GM19468 (cell line): ENCODE results near the gene FNDC3A.
"Not testable (repeated sequence)": the region's sequence is repeated elsewhere in the genome, so short reads cannot be mapped to it uniquely, and the experiment has no call there.

ENCODE experiments used
- ATAC-seq: cut with Tn5 transposase; IDR thresholded peaks from one replicate; pipeline ENCODE4 v1.9.1; 2021; ENCODE audit warnings: mild to moderate bottlenecking, moderate library complexity, moderate number of reproducible peaks; ENCODE audit not compliant: unreplicated experiment; ENCODE audit errors: extremely low read depth

The FNDC3A gene

DNA sequence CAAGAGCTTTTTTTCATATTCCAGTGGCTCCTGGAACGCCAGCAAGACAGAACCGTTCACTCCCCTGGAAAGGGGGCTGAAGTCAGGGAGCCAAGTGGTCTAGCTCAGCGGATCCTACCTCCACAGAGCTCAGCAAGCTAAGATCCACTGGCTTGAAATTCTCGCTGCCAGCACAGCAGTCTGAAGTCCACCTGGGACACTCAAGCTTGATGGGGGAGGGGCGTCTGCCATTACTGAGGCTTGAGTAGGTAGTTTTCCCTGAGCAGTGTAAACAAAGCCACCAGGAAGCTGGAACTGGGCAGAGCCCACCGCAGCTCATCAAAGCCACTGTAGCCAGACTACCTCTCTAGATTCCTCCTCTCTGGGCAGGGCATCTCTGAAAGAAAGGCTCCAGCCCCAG lies 142.7 kb downstream of the FNDC3A start:
- ATAC-seq = not testable (repeated sequence)

DNA sequence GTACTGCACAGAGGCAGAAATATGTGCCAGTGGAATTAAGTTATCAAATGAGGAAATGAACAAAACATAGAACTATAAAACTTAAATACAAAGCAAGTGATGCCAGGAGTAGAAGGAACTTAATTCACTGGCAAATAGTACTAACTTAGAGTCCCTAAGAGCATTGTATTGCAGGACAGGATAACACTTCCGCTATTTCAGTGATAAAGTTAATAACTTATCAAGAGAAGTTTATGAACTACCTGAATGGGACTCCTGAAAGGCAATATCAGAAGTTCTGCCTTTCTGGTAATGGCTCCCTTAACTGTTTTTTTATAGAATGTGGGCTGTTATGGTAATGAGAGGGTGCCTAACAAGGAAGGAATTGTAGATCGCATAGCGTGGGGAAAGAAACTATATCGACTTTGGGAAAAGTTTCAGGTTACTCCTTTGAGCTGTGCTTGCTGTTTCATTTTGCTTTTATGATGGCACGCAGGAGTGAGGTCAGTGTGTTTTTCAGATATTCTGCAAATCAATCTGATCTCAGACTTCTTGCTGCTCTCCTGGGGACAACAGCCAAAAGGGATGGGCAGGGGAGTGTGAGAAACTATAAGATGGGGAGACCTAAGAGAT lies 149.1 kb downstream of the FNDC3A start:
- no peak for ATAC-seq

DNA sequence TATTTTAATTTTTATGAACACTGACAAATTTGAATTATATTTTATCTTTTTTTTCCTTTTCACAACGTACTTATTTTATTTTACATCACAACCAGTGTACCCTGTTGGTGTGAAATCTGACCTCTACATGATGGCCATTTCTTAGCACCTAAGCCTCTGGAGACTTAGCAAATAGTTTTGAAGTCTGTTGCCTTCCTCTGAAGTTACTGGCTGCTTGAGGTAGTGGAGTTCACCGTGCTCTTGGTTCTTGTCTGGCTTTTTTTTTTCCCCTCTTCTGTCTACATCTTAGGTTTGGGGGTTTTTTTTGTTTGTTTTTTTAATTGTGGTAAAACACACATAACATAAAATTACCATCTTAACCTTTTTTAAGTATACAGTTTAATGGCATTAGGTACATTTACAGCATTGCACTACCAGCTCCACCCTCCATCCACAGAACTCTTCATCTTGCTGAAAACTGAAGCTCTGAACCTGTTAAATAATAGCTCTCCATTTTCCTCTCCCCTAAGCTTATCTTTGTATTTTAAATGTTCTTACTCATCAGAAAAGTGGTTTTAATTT lies 150.3 kb downstream of the FNDC3A start:
- ATAC-seq = no peak

DNA sequence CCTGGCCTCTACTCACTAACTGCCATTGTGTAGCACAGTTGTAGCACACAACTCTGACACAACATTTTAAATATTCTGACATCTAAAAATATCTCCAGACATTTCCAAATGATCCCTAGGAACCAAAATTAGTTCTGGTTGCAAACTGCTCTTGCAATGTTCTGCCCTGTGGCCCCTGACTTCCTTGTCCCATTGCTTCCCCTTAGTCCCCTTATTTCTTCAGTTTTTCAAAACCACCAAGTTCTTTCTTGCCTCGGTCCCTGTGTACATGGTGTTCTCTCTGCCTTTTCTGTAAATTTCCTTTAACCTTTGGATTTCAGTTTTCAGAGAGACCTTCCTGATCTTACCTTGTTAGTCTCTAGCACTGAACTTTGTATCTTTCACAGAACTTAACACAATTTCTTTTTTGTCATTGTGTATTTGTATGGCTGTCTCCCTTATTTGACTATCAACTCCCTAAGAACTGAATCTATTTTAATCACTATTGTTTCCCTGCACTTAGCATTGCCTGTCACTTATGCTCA lies 156.8 kb downstream of the FNDC3A start:
- no peak for ATAC-seq

DNA sequence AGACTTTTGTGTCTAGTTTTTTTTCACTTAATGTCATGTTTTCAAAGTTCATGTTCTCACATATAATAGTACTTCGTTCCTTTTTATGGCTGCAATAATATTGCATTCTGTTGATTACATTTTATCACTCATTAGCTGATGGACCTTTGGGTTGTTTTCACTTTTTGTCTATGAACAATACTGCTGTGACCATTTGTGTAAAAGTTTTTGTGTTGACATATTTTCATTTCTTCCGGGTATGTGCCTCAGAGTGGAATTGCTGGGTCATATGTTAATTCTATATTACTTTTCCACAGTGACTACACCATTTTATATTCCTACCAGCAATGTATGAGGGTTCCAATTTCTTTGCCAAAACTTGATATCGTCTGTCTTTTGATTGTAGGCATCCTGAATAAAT lies 158.6 kb downstream of the FNDC3A start:
- no peak for ATAC-seq

DNA sequence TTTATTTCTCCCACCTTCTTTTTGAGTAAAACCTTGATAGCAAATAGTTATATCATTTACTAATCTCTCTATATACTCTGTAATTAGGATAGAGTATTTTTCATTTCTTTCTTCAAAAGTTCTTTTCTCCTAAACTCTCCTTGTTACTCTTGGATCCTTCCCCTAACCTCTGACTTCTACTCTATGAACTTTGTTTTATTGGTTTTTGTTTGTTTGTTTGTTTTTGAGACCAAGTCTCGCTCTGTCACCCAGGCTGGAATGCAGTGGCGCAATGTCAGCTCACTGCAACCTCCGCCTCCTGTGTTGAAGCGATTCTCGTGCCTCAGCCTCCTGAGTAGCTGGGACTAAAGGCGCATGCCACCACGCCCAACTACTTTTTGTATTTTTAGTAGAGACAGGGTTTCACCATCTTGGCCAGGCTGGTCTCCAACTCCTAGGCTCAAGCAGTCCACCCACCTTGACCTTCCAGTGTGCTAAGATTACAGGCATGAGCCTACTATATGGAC lies 161.5 kb downstream of the FNDC3A start:
- not testable (repeated sequence) for ATAC-seq

DNA sequence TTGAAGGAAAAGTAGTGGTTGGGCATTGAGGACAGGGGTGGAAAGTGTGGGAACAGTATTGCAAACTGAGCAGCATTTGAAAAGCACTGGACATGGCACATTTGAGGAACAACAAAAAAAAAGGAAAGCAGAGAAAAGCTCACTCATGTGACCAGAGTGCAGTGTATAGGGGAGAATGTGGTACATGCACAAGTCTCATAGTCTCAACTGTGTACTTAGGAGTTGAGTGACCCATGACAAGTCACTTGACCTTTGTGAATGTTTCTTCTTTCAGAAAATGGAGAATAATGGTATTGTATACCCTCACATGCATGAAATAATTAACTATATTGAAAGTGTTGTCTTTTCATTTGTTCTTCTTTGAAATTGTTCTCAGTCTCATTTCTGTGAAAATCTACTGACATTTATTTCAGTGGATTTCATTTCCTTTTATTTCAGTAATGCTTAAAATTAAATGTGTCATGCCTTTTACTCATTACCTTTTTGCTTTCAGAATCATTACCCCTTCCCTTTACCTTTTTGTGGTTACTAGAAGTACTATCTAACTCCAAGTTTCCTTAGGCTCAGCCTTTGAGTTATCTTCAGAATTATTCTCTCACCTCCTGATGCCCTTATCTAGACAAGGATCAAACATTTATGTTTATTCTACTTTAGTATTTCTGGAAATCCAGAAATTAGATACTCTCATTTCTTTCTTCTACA lies 165.3 kb downstream of the FNDC3A start:
- no peak for ATAC-seq

DNA sequence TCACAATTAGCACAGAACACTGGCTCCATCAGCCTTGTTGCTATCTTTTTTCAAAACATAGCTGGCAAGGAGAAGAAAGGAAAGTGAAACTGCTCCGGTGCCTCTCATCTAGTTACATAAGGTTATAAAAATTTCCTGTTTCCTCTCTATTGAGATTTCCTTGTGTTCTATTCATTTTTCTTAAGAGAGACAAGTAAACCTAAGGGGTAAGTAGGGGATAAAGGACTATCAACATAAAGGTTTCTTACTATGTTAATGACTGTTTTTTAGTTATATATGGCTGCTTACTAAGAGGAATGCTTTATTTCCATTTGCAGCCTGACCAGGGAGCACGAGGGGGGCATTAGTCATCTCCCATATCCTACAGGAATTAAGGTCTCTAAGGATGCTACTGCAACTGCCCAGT lies 171.2 kb downstream of the FNDC3A start:
- ATAC-seq = no peak

DNA sequence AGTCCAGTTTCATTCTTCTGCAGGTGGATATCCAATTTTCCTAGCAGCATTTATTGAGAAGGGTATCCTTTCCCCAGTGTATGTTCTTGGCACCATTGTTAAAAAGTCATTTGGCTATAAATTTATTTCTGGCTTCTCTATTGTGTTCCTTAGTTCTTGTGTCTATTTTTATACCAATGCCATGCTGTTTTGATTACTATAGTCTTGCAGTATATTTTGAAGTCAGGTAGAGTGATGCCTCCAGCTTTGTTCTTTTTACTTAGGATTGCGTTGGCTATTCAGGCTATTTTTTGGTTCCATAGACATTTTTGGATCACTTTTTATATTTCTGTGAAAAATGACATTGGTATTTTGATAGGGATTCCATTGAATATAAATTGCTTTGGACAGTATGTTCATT lies 172.7 kb downstream of the FNDC3A start:
- ATAC-seq = no peak

DNA sequence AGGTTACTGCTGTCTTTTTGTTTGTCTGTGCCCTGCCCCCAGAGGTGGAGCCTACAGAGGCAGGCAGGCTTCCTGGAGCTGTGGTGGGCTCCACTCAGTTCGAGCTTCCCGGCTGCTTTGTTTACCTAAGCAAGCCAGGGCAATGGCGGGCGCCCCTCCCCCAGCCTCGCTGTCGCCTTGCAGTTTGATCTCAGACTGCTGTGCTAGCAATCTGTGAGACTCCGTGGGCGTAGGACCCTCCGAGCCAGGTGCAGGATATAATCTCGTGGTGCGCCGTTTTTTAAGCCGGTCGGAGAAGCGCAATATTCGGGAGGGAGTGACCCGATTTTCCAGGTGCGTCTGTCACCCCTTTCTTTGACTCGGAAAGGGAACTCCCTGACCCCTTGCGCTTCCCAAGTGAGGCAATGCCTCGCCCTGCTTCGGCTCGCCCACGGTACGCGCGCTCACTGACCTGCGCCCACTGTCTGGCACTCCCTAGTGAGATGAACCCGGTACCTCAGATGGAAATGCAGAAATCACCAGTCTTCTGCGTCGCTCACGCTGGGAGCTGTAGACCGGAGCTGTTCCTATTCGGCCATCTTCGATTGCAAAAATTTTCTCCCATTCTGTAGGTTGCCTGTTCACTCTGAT lies 182.4 kb downstream of the FNDC3A start:
- not testable (repeated sequence) for ATAC-seq

DNA sequence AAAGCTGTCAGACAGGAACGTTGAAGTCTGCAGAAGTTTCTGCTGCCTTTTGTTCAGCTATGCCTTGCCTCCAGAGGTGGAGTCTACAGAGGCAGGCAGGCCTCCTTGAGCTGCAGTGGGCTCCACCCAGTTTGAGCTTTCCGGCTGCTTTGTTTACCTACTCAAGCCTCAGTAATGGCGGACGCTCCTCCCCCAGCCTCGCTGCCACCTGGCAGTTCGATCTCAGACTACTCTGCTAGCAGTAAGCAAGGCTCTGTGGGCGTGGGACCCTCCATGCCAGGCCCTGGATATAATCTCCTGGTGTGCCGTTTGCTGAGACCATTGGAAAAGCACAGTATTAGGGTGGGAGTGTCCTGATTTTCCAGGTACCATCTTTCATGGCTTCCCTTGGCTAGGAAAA lies 187.4 kb downstream of the FNDC3A start:
- not testable (repeated sequence) for ATAC-seq

DNA sequence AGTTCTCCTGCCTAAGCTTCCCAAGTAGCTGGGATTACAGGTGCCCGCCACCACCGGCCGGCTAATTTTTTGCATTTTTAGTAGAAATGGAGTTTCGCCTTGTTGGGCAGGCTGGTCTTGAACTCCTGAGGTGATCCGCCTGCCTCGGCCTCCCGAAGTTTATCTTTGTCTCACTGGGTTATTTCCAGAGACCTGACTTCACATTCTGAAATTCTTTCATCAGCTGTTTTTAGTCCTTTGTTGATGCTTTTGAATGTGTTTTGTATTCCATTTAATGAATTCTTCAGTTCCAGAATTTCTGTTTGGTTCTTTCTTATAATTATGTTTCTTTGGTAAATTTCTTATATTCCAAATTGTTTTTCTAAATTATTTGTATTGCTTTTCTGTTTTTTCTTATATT lies 189.0 kb downstream of the FNDC3A start:
- no peak for ATAC-seq

DNA sequence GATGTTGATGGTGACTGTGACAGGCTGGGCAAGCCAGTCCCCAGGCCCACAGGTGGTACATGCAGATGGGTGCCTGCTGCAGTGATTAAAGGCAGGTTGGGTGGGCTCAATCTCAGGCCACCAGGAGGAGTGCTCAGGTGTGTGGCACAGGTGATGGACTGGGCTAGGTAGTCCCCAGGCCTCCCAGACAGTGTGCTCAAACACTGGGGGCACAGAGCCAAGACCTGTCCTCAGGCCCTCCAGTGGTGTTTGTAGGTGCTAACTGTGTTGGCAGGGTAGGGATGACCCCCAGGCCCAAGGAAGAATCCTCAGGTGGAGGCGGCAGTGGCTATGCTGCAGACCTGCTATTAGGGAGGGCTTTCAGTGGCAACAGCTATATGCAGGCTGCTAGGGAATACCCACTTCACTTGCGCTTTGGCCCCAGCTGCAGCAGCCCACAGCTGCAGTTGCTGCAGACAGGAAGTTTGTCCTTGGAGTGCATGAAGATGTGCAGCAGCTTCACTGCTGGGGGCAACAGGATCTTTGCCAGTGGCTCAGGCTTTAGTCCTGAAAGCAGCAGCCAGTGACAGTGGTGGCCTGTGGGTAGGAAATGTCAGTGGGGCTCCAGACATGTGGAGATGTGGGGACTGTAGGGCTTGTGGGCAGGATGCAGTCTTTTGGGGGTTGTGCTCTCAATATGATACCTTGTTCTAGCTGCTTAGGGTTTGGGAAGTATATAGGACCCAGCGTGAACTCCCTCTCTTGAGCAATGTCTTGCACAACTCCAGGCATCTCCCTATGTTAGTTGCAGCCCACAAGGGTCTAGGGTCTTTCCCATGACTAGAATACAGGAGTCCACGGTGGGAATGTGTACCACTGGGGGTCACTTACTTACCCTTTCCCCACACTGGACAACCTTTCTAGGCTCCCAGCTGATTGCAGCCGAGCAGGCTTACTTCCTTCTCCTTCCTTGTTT lies 190.4 kb downstream of the FNDC3A start:
- no peak for ATAC-seq

DNA sequence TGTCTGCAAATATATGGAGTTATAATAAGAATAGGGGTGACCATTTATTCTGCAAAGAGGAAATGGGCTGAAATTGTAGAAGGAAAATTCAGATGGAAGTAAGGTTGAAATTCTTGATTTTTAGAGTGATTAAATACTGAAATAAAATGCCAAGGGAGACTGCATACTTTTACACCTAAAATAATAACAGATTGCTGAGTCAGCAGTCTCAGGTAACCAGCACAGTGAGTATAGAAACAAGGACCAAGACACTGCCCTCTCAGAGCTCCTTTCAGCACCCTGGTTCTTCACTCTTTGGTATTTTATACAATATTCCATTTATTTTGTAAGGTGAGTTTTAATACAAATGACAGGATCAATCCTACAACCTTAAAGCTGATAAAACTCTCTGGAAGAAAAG lies 195.6 kb downstream of the FNDC3A start:
- ATAC-seq = no peak

DNA sequence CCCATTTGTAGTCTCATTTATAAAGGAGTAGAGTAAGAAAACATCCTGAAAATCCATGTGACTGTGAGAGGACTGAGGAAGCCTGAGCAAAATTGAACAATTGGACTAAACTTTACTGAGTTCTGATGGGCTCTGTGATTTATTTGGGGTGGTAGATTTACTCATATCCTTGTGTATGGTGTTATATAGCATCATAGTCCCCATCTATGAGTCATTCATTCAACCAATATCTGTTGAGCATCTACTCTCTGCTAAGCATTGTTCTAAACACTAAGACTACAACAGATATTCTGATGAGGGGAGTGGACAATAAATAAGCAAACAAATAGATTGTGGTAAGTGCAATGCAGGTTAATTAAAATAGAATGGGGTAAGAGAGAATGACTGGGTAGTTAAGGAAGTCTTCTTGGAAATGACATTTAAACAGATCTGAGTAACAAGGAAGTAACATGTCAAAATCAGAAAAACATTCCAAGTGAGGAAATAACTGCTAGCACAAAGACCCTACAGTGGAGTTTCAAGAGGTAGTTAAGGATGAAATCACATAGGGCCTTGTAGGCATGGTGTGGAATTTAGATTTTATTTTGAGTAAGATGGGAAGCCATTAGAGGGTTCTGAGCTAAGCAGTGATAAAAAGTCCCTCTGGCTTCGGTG lies 208.1 kb downstream of the FNDC3A start:
- ATAC-seq = no peak

DNA sequence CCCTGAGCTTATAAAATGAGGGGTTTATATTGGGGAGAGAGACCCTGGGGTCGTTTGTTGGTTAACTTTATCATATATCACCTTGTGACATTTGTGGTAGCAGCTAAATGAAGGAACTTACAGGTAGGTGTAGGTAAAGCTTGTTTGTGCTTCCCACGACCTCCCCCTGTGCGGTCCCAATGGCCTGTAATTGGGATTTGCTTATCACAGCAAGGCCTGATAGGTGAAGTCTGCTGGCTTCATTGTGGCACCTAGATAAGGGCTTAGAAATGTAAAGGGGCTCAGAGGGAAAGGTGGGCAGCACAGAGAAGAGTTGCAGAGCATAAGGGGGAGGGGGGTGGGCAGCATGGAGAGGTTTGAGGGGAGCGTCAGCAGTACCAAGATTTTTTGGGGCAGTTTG lies 208.9 kb downstream of the FNDC3A start:
- no peak for ATAC-seq

DNA sequence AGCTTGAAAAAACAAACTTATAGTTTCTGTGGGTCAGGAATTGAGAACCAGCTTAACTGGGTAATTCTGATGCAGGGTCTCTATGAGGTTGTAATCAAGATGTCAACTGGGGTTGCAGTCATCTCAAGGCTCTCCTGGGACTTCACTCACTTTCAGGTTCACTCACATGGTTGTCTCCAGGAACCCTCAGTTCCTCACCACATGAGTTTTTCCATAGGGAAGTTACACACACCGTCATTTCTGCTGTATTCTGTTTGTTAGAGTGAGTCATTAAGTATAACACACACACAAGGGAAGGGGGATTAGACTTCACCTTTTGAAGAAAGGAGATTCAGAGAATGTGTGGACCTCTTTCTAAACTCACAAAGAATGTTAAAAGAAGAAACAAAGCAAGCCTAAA lies 209.6 kb downstream of the FNDC3A start:
- ATAC-seq = no peak

DNA sequence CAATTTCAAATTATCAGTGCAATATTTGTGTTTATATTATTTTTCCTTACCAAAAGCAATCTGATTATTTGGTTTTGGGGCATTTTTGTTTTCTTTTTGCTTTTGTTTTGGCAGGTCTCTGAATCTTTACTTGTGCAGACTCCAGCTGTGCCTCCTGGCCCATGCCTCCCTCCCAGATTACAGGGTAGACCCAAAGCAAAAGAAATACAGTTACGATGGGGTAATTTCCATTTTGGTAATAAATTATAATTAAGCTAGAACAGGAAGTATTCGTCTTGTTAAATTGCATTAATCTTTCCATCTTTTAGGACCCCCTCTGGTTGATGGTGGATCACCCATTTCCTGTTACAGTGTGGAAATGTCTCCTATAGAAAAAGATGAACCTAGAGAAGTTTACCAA lies 215.2 kb downstream of the FNDC3A start:
- no peak for ATAC-seq

DNA sequence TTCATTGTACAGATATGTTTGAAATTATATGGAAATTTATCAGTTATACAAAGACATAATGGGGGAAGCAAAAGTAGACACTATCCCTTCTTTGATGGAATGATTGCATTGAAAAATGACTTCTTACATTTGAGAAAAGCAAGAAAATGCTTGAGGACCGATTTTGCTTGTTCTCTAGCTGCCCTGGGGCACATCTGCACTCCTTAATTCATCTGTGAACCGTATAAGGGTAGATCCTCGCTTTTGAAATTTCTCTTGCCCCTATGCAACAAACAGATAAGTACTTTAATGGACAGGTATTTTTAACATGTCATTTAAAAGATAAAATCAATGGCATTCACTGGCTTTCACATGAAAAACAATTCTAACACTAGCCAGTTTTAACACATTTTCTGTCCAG lies 230.9 kb downstream of the FNDC3A start:
- no peak for ATAC-seq
